HG02610 (cell line): Measurements from ENCODE around the gene PTPRN2.

Experiments
- ATAC-seq: cut with Tn5 transposase; IDR thresholded peaks from one replicate; pipeline ENCODE4 v1.9.1; 2021; ENCODE audit warnings: mild to moderate bottlenecking, moderate library complexity; ENCODE audit not compliant: unreplicated experiment

The PTPRN2 gene

DNA sequence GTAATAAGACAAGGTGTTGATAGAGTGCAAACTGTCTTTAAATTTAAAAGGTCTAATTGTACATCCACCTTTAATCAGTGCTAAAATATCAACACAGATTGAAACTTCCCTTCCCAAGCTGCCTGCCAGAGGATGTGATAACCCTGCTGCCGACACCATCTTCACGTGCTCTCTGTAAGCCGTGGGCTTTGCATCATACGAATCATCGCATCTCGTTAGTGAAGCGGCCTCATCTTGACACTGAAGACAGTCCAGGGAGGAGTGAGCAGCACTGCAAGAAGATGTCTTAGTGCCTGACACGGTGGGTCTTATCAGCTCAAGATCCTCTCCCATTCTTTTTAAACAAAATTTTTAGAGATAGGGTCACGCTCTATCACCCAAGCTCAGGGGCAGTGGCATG is 518.8 kb downstream of the PTPRN2 start:
- no peak for ATAC-seq

DNA sequence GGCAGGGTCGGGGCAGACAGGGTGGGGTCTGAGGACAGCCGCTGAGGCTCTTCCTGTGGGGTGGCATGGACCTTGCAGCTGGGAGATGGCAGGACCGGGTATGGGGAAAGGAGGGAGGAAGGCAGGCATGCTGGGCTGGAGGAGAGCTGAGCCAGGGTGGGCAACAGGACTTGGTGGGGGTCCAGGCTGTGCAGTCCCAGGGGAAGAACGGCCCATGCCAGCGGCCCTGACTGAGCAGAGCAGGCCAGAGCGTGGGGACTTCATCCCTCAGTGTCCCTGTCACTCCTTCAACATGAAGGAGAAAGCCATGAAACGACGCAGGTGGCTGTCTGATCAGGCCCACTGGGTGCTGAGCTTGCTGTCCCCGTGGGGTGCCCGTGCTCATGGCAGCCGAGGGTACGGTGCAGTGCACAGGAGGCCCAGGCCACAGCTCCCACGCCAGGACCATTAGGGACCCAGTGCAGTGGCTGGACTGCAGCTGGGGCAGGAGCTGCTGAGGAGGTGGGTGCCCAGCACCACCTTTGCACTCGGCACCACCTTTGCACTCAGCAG is 519.6 kb downstream of the PTPRN2 start:
- no peak for ATAC-seq

DNA sequence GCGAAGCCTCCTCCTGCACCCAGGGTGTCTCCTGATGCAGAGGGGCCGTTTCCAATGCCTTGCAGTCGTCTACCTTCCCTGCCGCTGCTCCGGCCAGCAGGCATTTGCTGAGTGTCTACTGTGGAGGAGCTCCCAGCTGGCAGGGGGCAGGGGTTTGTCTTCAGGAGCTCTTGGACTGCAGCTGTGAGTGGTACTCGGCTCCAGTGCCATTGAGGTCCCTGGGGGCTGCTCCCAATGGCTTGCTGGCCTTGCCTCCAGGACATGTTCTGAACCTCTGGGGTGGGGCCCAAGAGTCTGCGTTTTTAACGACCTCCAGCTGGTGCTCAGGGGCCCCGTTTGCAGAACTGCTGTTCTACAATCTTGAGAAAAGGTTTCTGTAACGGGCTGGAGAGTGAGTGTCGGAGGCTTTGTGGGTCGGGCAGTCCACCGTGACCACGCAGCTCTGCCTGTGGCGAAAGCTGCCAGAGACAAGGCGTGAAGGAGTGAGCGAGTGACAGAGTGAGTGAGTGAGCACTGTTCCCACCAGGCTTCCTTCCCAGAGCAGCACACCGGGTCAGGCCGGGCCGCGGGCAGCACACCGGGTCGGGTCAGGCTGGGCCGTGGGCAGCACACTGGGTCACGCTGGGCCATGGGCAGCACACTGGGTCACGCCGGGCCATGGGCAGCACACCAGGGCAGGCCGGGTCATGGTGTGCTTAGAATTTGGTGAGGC is 520.2 kb downstream of the PTPRN2 start:
- ATAC-seq = no peak

DNA sequence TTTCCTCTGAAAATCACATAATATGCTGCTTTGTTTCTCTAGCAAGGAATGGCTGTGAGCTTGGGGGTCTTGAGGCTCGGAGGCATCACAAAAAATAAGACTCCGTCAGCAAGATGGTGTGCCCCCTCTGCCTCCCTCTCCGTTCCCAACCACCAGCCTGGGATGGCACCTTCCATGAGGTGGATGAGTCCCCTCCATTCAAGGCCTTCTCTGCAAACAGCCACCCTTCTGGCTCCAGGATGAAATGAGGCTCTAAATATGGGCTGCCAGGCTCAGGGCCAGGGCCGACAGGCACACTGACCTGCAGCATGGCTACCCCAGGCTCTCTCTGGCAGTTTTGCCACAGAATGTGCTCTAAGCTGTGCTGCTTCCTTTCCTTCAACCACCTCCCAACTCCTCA is 521.5 kb downstream of the PTPRN2 start:
- no peak for ATAC-seq

GRCh38 chr7:158065340-158065739 is 522.3 kb downstream of the PTPRN2 start:
- no peak for ATAC-seq

- no peak for ATAC-seq
These were observed 523.0 kb downstream of the PTPRN2 start for GRCh38 chr7:158064631-158065030.

GRCh38 chr7:158063850-158064610 is 523.6 kb downstream of the PTPRN2 start:
- no peak for ATAC-seq

- no peak for ATAC-seq
These were observed 525.0 kb downstream of the PTPRN2 start for GRCh38 chr7:158062661-158063060.

GRCh38 chr7:158061884-158062656 is 525.6 kb downstream of the PTPRN2 start:
- ATAC-seq = no peak

GRCh38 chr7:158061026-158061630 is 526.5 kb downstream of the PTPRN2 start:
- ATAC-seq = no peak

DNA sequence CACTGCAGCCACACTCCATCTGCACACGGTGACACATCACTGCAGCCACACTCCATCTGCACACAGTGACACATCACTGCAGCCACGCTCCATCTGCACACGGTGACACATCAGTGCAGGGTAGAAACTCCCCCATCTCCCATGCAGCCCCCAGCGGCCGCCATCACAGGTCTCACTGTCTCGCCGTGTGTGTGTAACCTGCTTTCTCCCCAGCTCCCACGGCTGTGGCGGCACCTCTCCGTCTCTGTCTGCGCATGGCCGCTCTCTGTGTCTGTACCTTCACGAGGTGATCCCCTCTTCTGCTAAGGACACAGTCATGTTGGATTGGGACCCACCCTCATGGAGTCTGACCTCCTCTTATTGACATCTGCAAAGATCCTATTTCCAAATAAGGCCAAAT is 527.4 kb downstream of the PTPRN2 start:
- ATAC-seq = no peak

GRCh38 chr7:158057446-158057845 is 530.2 kb downstream of the PTPRN2 start:
- no peak for ATAC-seq

GRCh38 chr7:158056761-158057160 is 530.9 kb downstream of the PTPRN2 start:
- ATAC-seq = no peak

DNA sequence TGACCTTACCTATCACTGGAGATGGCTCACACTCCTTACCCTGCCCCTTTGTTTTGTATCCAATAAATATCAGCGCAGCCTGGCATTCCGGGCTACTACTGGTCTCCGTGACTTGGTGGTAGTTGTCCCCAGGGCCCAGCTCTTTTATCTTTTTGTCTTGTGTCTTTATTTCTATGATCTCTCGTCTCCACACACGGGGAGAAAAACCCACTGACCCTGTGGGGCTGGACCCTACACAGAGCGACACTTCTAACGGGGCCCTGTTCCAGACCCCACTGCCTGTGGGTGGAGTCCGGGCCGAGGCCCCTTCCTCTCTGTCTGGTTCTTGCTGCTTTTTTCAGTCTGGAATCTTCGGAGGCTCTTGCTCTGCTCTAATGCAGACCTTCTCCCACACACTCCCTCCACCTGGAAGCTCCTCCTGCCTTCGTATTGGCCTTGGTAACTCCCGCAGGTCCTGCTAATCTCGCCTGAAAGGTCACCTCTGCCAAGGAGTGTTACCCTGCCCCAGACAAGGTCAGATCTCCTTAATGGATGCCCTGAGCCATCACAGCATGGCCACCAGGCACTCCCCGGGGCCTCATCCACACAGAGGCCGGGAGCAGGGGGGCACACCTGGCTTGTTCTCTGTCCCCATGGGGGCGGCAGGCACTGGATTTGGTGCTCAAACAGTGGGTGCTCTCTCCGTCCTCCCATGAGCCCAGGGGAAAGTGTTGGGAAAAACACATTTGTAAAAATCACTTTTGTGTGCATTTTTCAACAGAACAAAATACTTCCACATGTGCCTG is 531.7 kb downstream of the PTPRN2 start:
- ATAC-seq = no peak

- ATAC-seq = no peak
These were observed 533.0 kb downstream of the PTPRN2 start for GRCh38 chr7:158054611-158055010.

DNA sequence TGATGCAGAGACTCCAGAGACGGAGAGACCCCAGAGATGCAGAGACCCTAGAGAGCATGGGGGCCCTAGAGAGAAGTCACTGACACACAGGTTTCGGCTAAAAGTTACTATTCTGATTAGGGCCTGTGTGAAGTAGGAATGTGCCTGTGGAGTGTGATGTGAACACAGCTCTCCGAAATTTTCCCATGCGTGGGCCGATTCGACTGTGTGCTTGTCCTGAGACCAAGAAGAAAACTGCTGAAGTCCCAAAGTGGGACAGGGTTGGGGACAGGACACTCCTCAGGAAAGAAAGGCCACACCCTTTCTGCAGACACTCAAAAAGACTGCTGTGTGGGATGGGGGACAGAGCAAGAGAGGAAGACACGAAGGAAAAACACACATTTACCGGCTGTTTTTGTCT is 533.5 kb downstream of the PTPRN2 start:
- ATAC-seq = no peak

GRCh38 chr7:158053183-158053915 is 534.3 kb downstream of the PTPRN2 start:
- no peak for ATAC-seq

DNA sequence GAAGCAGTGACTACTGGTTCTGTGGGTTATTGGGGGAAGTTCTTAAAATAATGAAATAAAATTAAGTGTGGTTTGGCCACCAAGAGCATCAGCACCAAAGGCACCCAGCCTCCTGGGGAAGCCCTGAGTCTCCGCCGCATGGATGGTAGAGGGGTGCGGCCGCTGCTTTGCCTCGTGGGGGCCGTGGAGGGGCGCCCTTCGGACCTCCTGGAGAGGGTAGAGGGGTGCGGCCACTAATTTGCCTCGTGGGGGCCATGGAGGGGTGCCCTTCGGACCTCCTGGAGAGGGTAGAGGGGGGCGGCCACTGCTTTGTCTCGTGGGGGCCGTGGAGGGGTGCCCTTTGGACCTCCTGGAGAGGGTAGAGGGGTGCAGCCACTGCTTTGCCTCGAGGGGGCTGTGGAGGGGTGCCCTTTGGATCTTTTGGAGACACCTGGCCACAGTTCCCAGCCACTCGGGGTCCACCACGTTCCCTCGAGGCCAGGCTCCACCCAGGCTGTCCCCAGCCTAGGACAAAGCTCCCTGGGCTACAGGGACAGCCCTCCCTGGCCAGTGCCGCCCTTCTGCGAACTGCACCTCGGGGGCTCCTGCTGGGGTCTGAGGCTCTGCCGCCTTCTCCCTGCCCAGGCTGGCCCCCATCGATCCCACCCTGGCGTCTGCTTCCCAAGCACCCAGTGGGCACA is 535.1 kb downstream of the PTPRN2 start:
- no peak for ATAC-seq

DNA sequence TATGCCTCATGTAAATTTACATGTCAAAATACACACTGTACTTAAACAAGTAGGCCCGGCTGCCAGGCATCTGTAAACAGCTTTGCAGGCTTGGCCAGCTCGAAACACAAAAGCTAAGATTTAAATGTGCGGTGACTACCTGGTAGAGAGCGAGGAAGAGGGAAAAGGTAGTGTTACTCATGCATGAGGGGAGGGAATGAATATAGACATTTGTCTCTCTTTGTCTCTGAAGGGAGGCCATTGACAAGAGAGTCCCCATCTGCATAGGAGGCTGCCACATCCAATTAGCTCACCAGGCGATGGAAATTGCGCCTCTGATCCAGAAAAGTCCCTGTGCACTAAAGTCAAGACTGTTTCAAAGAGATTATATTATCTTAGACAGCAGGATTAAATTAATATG is 535.8 kb downstream of the PTPRN2 start:
- no peak for ATAC-seq
